Stimulated activated CD4-positive, alpha-beta T cell treated with anti-CD3 and anti-CD28 coated beads, Interleukin-15, amount 100 ng/mL, for 48 hours (primary cell): ENCODE measurements around the gene NTNG1.

Experiments used
- DNase-seq, 2 donors: peaks; one replicate each; pipeline ENCODE4 v3.0.0-alpha.2; 2020; ENCODE audit warnings: low read depth in 2 of 2

Gene NTNG1

GRCh38 chr1:107404756-107405155 lies 263.9 kb downstream of the NTNG1 start:
- DNase-seq: no peak

DNA sequence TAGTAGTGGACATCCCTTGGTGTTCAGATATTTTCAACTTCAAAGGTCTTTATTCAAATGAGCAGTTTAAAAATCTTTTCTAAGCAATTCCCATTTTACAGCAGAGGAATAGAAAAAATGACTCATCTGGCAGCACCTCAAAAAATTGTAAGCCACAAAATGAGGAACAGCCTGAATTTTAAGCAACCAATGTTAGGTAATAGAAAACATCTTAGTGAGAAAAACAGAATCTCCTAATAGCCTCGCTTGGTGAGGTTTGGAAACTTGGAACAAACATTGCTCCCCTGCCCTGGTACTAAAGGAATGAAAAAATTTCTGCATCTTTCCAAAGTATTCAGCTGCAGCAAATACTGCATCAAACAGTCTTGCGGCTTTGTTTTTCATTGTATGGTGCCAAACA lies 264.4 kb downstream of the NTNG1 start:
- DNase-seq: no peak

DNA sequence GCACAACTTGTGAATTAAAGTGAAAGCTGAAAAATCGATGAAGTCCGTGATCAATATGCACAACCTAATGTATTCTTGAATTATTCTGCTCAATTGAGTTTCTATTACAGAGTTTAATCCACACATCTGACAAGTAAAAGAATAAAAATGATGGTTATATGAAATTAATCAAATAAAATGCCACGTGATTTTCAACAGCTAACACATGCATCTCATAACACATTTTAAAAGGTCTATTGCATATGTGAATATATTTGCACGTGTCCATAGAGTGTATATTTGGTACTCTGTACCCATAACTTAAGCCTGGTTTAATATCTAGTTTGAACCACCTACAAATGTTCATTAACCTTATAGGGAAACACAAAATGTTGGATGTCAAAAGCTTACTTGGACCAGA lies 266.2 kb downstream of the NTNG1 start:
- DNase-seq: no peak

GRCh38 chr1:107413546-107413945 lies 272.7 kb downstream of the NTNG1 start:
- DNase-seq: no peak

- DNase-seq: no peak
Measured at GRCh38 chr1:107413951-107414350, 273.1 kb downstream of the NTNG1 start.

- DNase-seq: no peak
Measured at GRCh38 chr1:107414550-107414949, 273.7 kb downstream of the NTNG1 start.

DNA sequence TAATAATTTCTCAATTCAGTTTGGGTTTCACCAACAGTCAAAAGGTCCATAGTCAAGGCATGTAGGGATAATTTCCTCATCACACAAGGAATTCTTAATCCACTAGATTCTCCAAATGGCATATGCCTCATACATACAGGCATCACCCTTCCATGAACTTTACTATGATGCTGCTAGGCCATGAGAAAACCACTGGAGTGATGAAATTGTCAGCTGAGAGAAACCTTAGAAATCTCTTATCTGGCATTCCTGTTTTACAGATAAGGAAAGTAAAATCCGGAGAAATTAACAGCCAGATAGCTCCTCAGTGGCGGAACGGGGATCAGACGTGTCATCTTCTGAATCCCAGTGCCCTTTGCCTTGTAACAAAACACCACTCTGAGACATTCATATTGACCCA lies 274.4 kb downstream of the NTNG1 start:
- no peak for DNase-seq

DNA sequence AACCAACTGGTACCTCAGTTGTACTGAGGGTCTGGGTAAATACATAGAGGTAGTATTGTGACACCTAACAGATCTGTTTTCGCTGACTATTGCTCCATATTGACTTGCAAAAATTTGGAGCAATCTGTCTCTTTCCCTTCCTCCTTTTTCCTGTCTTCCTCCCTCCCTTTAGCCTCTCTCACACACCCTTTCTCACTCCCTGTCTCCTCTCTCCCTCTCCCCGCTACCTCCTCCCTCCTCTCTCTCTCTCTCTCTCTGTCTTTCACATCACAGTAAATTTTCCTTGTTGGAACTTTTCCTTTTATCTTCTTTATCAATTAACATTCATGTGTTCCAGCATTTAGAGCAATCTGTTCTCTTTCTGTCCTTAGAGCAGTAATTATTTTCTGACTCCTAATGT lies 278.2 kb downstream of the NTNG1 start:
- no peak for DNase-seq

DNA sequence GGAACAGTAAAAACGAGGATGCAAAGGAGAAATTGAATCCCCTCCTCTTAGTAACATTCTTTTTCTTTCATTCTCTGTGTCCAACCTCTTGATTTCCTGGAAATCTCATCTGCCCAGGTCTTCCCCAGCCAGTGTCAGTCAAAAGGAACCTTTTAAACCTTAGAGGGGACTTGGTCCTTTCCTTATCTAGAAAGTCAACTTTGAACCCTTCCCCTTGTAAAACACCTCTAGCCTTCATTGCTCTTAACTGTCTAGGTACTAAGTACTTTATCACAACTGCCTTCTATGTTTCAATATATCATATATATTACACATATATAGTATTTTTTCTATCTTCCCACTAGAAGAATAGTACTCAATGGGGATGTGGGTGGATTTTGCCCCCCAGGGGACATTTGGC lies 282.1 kb downstream of the NTNG1 start:
- DNase-seq: no peak

DNA sequence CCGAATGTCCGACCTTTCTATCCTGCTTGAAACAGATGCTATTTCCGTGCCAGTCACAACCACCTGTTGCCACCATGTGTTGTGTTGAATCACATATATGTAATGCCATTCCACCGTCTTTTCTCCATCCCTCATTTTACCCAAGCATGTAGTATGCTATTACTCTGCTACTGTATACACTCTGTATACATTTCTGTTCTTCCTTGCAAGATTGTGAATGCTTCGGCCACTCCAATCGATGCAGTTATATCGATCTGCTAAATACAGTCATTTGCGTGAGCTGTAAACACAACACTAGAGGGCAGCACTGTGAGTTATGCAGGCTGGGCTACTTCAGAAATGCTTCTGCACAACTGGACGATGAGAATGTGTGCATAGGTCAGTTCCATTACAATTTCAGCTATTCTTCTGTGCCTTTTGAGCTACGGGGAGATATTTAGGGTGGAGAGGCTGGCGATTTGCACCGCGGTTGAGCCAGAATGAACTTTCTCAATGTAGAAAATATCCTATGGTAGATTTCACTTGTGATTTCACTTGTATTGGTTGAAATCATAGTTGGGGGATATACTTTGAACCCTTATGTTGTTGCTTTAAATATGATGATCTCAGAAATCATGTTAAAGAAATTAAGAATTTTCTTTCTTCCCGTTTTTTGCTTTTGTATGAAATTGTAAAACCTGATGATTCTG lies 289.8 kb downstream of the NTNG1 start:
- peak in 1 of 2 donors; percentile 6 for DNase-seq

- no peak for DNase-seq
Measured at GRCh38 chr1:107432108-107432507, 291.3 kb downstream of the NTNG1 start.

DNA sequence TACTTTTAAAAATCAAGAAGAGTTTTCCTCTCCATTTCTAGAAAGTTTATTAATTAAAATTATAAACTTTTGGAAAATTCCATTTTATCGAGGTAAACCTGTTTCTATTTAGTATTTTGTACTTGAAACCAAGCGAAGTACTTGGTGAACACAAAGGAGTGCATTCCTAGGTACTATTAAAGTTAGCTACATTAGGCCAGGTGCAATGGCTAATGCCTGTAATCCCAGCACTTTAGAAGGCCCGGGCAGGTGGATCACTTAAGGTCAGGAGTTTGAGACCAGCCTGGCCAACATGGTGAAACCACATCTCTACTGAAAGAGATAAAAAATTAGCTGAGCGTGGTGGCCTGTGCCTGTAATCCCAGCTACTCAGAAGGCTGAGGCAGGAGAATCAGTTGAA lies 292.2 kb downstream of the NTNG1 start:
- no peak for DNase-seq

- no peak for DNase-seq
Measured at GRCh38 chr1:107433635-107434360, 293.0 kb downstream of the NTNG1 start.

DNA sequence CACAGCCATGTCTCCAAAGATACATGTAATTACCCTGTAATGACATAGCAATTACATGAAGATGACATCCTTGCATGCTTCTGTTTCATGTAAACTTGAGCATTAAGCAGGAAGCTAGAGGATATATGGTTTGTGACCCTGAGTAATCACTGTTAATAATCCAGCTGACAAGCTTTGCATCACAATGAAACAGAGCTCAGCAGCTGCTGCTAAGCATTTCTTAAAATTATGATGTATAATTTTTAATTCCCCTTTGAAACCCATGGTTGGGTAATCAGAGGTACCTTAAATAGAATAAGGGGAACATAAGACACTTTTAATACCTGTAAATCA lies 293.5 kb downstream of the NTNG1 start:
- DNase-seq: no peak

DNA sequence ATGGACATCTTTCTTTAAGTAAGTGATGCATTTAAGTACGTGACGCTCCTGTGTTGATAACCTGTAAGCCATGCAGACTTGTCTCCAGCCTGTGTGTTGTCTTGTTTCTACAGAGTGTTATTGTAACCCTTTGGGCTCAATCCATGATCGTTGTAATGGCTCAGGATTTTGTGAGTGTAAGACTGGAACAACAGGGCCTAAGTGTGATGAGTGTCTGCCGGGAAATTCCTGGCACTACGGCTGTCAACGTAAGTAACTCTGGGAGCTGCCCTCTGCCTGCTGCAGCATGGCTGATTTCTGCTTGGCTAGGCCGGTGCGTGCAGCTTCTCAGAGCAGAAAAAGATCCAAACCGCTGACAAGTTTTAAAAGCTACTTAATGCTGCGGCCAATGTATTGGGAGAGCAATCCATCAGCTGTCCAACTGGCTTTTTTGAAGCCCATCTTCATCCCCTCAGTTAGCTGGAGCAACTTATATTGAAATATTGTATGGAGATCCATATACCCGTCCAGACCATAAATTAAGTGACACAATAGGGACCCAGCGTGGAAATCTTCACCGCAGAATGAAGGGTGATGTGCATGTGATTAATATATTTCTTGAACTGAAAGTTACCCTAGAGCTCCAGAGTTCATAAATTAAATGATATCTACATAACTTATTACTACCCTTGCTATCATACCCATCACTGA lies 295.9 kb downstream of the NTNG1 start:
- DNase-seq: no peak

GRCh38 chr1:107439567-107439966 lies 298.7 kb downstream of the NTNG1 start:
- no peak for DNase-seq

GRCh38 chr1:107442551-107442950 lies 301.7 kb downstream of the NTNG1 start:
- DNase-seq: no peak

GRCh38 chr1:107443027-107443426 lies 302.2 kb downstream of the NTNG1 start:
- no peak for DNase-seq

DNA sequence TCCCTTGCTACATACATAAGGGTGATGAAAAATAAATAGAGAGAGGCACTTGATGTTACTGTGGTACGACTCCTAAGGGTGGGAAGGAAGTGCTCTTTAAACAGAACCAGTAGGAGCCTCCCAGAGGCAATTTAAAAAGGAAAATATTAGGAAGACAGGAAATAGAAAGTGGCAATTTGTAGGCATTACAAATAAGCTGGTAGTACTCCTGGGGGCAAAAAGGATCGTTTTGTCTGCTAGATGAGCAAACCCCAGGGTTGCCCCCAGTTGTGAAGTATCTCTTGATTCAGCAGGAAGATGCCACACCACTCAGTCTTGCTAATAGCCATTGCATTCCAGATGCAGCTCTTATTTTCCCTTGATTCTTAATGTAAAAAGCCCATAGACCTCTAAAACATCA lies 303.0 kb downstream of the NTNG1 start:
- DNase-seq: no peak

DNA sequence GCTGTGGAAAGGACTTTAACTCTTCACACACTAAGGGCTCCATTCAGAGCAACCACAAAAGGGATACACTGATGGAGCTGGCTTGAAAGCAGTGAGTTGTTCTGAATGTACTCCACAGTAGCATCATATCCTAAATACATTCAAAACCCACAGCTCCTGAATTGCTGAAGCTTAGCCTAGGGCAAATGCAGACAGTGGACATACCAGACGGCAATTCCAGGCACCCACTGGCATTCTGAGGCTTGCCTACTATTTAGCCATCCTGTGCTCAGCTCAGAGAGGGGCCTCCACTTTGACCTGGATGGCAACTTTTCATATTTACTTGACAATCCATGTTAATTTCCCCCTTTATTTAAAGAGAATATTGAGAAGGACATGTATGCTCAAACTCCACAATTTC lies 303.5 kb downstream of the NTNG1 start:
- no peak for DNase-seq

- DNase-seq: no peak
Measured at GRCh38 chr1:107449326-107449725, 308.5 kb downstream of the NTNG1 start.

DNA sequence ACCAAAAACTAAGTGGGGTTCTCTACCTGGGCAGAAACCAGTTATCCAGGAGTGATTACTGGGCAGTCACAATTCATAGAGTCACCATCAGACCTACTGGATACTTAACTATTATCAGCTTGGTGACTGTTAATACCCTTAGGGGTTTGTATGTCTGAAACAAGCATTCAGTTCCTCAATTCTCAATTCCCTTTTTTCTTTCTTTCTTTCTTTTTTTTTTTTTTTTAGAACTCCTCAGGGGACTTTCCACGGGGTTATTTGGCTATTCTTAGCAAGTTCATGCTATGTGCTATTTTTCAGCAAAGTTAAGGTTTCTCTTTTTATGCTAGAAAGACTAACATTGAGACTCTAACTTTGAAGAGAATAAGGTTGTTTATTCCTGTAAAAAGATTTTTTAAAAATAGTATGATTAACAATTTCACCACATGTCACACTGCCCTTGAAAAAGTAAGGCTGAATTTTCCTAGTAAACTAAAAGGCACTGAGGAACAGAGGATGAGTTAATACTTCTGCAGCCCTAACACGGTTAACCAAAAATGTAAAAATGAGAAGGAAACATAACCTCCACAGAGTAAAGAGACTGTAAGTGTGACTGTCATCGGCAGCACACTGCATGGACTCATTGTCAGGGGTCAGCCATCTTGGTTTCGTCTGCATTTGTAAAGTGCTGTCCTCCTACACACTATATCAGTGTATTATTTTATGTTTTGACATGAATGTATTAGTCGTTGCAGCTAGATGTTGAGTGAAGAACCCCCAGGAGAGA lies 310.2 kb downstream of the NTNG1 start:
- DNase-seq: no peak
